GM13977 (cell line): Measurements from ENCODE around the gene ESPL1.

ENCODE experiments used
- DNase-seq: peaks from one replicate; pipeline ENCODE4 v3.0.0; 2012; ENCODE audit warnings: low spot score
- in situ Hi-C: fragments of 300-500 bp; cut with MboI; formaldehyde crosslinking; loops from one replicate; pipeline ENCODE4 v1.12.0; 2022; ENCODE audit warnings: low sequenced_read_pairs, low pct_unique_long_range_greater_than_20kb, mixed read lengths, inconsistent platforms; ENCODE audit not compliant: unreplicated experiment
- TF ChIP-seq, protein P1 (sequence below): IDR thresholded peaks from 2 replicates; pipeline ENCODE4 v1.5.1; 2012; ENCODE audit warnings: mild to moderate bottlenecking, control low read depth; ENCODE audit not compliant: insufficient read depth; ENCODE audit errors: extremely low read depth, missing control alignments

Gene ESPL1

DNA sequence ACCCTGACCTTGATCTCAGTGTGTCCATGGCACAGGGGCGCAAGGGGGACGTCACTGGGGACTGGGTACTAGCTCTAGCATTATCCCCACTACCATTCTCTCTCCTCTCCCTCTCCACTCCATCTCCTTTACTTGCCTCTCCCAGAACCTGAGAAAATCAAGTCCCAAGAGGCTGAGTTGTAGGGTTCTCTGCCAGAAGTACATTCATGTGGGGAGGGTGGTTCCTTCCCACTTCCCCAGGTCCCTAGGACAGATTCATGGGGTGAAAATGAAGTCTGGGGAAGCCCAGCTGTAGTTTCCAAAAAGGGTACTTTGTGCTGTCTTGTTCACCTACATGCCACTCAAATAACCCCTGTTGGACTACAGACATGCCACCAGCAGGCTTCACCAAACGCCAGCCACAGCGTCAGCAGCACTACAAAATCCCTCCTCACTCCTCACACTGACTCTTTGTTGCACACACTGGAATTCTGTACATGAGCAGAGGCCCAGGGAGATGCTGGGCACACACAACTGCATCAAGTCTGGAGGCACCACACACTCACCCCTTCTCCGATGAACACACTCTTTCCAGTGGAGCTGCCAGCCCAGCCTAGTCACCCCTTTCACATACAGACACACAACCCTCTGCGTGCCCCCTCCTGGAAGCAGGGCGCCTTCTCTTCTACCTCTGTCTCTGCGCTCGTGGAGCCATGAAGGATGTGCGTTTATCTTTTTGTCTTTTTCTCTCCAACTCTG is 43.0 kb upstream of the ESPL1 start:
- in situ Hi-C loops, result no loop called here
- TF ChIP-seq, protein P1, sequence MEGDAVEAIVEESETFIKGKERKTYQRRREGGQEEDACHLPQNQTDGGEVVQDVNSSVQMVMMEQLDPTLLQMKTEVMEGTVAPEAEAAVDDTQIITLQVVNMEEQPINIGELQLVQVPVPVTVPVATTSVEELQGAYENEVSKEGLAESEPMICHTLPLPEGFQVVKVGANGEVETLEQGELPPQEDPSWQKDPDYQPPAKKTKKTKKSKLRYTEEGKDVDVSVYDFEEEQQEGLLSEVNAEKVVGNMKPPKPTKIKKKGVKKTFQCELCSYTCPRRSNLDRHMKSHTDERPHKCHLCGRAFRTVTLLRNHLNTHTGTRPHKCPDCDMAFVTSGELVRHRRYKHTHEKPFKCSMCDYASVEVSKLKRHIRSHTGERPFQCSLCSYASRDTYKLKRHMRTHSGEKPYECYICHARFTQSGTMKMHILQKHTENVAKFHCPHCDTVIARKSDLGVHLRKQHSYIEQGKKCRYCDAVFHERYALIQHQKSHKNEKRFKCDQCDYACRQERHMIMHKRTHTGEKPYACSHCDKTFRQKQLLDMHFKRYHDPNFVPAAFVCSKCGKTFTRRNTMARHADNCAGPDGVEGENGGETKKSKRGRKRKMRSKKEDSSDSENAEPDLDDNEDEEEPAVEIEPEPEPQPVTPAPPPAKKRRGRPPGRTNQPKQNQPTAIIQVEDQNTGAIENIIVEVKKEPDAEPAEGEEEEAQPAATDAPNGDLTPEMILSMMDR, result no peak
- no peak for DNase-seq

DNA sequence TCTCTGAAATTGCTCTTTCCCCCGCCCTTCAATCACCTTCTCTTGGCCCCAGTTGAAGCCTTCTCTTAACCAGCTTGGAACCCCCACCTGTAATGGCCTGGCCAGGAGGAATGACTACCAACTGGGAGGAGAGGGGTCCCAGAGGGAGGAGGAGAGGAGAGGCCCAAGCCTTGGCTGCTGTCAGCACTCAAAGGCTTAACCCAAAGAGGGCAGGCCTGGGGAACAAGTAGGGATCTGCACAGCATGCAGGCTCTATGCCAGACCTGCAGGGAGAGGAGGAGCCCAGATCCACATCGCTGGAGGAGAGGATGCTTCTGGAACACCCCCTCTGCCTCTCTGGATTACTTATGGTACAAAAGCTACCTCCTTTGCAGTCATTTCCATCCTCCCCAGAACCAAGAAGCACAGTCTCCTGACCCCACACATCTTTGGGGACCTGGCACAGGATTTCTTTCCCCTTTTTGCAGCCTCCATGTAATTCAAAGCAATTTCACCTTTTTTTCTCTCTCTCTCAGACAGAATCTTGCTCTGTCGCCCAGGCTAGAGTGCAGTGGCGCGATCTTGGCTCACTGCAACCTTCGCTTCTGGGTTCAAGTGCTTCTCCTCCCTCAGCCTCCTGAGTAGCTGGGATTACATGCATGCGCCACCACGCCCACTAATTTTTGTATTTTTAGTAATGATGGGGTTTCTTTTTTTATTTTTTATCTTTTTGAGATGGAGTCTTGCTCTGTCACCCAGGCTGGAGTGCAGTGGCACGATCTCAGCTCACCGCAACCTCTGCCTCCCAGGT is 42.3 kb upstream of the ESPL1 start:
- DNase-seq, result no peak
- TF ChIP-seq, protein P1, result no peak
- in situ Hi-C loops, result no loop called here

DNA sequence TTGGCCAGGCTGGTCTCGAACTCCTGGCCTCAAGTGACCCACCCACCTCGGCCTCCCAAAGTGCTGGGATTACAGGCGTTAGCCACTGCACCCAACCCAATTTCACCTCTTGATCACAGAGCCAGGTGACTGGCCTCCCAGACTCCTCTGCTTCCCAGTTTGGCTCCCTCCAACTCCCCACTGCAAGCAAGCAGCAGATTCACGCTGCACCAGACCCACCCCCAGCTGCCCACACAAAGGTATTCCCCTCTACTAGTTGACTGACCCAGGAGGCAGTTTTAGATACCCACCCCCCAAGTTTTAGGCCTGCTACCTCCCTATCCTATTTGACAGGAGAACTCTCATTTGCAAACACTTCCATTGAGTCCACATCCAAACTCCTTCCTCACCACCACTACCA is 41.3 kb upstream of the ESPL1 start:
- in situ Hi-C loops, result no loop called here
- TF ChIP-seq, protein P1, result no peak

DNA sequence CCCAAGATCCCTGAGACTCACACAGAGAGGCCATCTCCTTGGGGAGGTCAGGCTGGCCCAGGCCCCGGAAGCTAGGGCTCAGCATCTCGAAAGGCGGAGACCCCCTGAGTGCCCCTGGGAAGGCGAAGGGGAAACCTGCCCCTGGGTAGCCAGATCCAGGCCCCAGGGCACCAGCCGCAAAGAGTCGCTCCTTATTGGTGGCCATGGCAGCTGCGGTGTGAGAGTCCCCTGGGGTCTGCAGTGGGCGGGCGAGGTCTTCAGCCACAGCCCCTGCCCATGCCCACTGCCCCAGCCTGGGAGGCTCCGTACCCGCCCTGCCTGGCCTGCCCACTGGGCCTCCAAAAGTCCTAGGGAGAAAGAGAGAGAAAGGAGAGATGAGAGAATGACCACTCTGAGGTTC is 40.8 kb upstream of the ESPL1 start:
- in situ Hi-C loops, result no loop called here
- TF ChIP-seq, protein P1, result no peak
- no peak for DNase-seq

More for the DNA sequence above, 41.3 kb upstream of the ESPL1 start:
- DNase-seq, result no peak

- no peak for DNase-seq
- TF ChIP-seq, protein P1, result no peak
- in situ Hi-C loops, result no loop called here
Observed at GRCh38 chr12:53227836-53228235, 40.3 kb upstream of the ESPL1 start.

DNA sequence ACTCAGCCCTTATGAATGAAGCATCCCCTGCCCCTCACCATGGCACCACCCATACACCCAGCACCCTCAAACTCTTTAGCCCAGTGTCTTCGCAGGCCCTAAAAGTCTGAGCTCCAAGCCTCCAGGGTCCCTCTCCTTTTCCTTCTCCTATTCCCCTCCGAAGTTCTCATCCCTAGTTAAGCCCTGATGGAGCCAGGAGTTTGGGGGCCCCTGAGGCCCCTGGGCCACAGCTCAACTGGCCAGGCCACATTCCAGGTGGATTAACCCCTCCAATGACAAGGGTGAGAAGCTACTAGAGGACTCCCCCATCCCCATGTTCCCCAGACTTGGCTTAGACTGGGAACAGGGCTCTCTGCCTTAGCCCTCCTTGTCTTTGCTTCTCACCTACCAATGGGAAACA is 38.6 kb upstream of the ESPL1 start:
- DNase-seq, result no peak
- TF ChIP-seq, protein P1, result no peak
- in situ Hi-C loops, result no loop called here
